ENCODE data around the gene LRMDA.

LRMDA gene

GRCh38 chr10:76073524-76073923 is 642.1 kb downstream of the LRMDA start:
- no CpG with 5 or more reads among the region's 2 CpGs for WGBS (ENCODE audit: insufficient coverage, insufficient read length)

GRCh38 chr10:76074659-76075058 is 643.2 kb downstream of the LRMDA start:
- H3K27ac ChIP-seq (ENCODE audit: low read length) = no peak overlapping the region
- H3K4me1 ChIP-seq (ENCODE audit: control insufficient read depth, insufficient read depth, low read length) = no peaks in the 10 kb centered on the region
- H3K27me3 ChIP-seq (ENCODE audit: control insufficient read depth, insufficient read depth, low read length) = no peaks in the 10 kb centered on the region
- WGBS (ENCODE audit: insufficient coverage, insufficient read length) = no CpG with 5 or more reads among the region's 1 CpG
- no peaks in the 10 kb centered on the region for H3K36me3 ChIP-seq (ENCODE audit: control insufficient read depth, insufficient read depth, low read length)
- no peak overlapping the region for H3K4me3 ChIP-seq (ENCODE audit: low read length)
- H3K9me3 ChIP-seq (ENCODE audit: control insufficient read depth, insufficient read depth, low read length) = no peaks in the 10 kb centered on the region
- no peak for DNase-seq (ENCODE audit: low read depth, low spot score)

More at GRCh38 chr10:76073524-76073923, 642.1 kb downstream of the LRMDA start:
- H3K27me3 ChIP-seq (ENCODE audit: control insufficient read depth, insufficient read depth, low read length) = no peaks in the 10 kb centered on the region
- no peaks in the 10 kb centered on the region for H3K4me1 ChIP-seq (ENCODE audit: control insufficient read depth, insufficient read depth, low read length)
- no peaks in the 10 kb centered on the region for H3K36me3 ChIP-seq (ENCODE audit: control insufficient read depth, insufficient read depth, low read length)
- DNase-seq (ENCODE audit: low read depth, low spot score) = no peak
- H3K4me3 ChIP-seq (ENCODE audit: low read length) = no peak overlapping the region
- H3K27ac ChIP-seq (ENCODE audit: low read length) = no peak overlapping the region
- no peaks in the 10 kb centered on the region for H3K9me3 ChIP-seq (ENCODE audit: control insufficient read depth, insufficient read depth, low read length)

- H3K27ac ChIP-seq (ENCODE audit: low read length) = no peak overlapping the region
- no peak for DNase-seq (ENCODE audit: low read depth, low spot score)
- peaks cover 2% of the 10 kb centered on the region for H3K4me1 ChIP-seq (ENCODE audit: control insufficient read depth, insufficient read depth, low read length)
These were observed 649.0 kb downstream of the LRMDA start for GRCh38 chr10:76080451-76080850.

GRCh38 chr10:76080991-76081390 is 649.6 kb downstream of the LRMDA start:
- DNase-seq (ENCODE audit: low read depth, low spot score) = no peak
- Histone ChIP-seq H3K27me3 (ENCODE audit: control insufficient read depth, insufficient read depth, low read length) (no peaks in the 10 kb centered on the region), H3K9me3 (ENCODE audit: control insufficient read depth, insufficient read depth, low read length) (no peaks in the 10 kb centered on the region), H3K27ac (ENCODE audit: low read length) (no peak overlapping the region), H3K36me3 (ENCODE audit: control insufficient read depth, insufficient read depth, low read length) (no peaks in the 10 kb centered on the region), H3K4me1 (ENCODE audit: control insufficient read depth, insufficient read depth, low read length) (peaks cover 2% of the 10 kb centered on the region), H3K4me3 (ENCODE audit: low read length) (no peak overlapping the region)
- WGBS (ENCODE audit: insufficient coverage, insufficient read length) = no CpG with 5 or more reads among the region's 3 CpGs

More at GRCh38 chr10:76080451-76080850, 649.0 kb downstream of the LRMDA start:
- Histone ChIP-seq H3K27me3 (ENCODE audit: control insufficient read depth, insufficient read depth, low read length) (no peaks in the 10 kb centered on the region), H3K36me3 (ENCODE audit: control insufficient read depth, insufficient read depth, low read length) (no peaks in the 10 kb centered on the region), H3K4me3 (ENCODE audit: low read length) (no peak overlapping the region), H3K9me3 (ENCODE audit: control insufficient read depth, insufficient read depth, low read length) (no peaks in the 10 kb centered on the region)

GRCh38 chr10:76082232-76082631 is 650.8 kb downstream of the LRMDA start:
- no peak overlapping the region for H3K4me3 ChIP-seq (ENCODE audit: low read length)
- no peak overlapping the region for H3K27ac ChIP-seq (ENCODE audit: low read length)
- no peaks in the 10 kb centered on the region for H3K9me3 ChIP-seq (ENCODE audit: control insufficient read depth, insufficient read depth, low read length)
- no peaks in the 10 kb centered on the region for H3K27me3 ChIP-seq (ENCODE audit: control insufficient read depth, insufficient read depth, low read length)
- no peaks in the 10 kb centered on the region for H3K36me3 ChIP-seq (ENCODE audit: control insufficient read depth, insufficient read depth, low read length)
- H3K4me1 ChIP-seq (ENCODE audit: control insufficient read depth, insufficient read depth, low read length) = peaks cover 2% of the 10 kb centered on the region
- no CpG with 5 or more reads among the region's 3 CpGs for WGBS (ENCODE audit: insufficient coverage, insufficient read length)
- DNase-seq (ENCODE audit: low read depth, low spot score) = no peak

- WGBS (ENCODE audit: insufficient coverage, insufficient read length) = no CpG with 5 or more reads among the region's 1 CpG
These were observed 651.5 kb downstream of the LRMDA start for GRCh38 chr10:76082956-76083355.

GRCh38 chr10:76085002-76085816 is 653.8 kb downstream of the LRMDA start:
- Histone ChIP-seq H3K36me3 (ENCODE audit: control insufficient read depth, insufficient read depth, low read length) (no peaks in the 10 kb centered on the region), H3K4me3 (ENCODE audit: low read length) (no peak overlapping the region), H3K27me3 (ENCODE audit: control insufficient read depth, insufficient read depth, low read length) (no peaks in the 10 kb centered on the region), H3K27ac (ENCODE audit: low read length) (no peak overlapping the region), H3K9me3 (ENCODE audit: control insufficient read depth, insufficient read depth, low read length) (no peaks in the 10 kb centered on the region), H3K4me1 (ENCODE audit: control insufficient read depth, insufficient read depth, low read length) (peaks cover 2% of the 10 kb centered on the region)
- WGBS (ENCODE audit: insufficient coverage, insufficient read length) = no CpG with 5 or more reads among the region's 8 CpGs
- DNase-seq (ENCODE audit: low read depth, low spot score) = no peak

More at GRCh38 chr10:76082956-76083355, 651.5 kb downstream of the LRMDA start:
- H3K27me3 ChIP-seq (ENCODE audit: control insufficient read depth, insufficient read depth, low read length) = no peaks in the 10 kb centered on the region
- peaks cover 2% of the 10 kb centered on the region for H3K4me1 ChIP-seq (ENCODE audit: control insufficient read depth, insufficient read depth, low read length)
- H3K9me3 ChIP-seq (ENCODE audit: control insufficient read depth, insufficient read depth, low read length) = no peaks in the 10 kb centered on the region
- no peak overlapping the region for H3K27ac ChIP-seq (ENCODE audit: low read length)
- H3K4me3 ChIP-seq (ENCODE audit: low read length) = no peak overlapping the region
- H3K36me3 ChIP-seq (ENCODE audit: control insufficient read depth, insufficient read depth, low read length) = no peaks in the 10 kb centered on the region
- DNase-seq (ENCODE audit: low read depth, low spot score) = peak; percentile 99

- no CpG with 5 or more reads among the region's 4 CpGs for WGBS (ENCODE audit: insufficient coverage, insufficient read length)
- H3K9me3 ChIP-seq (ENCODE audit: control insufficient read depth, insufficient read depth, low read length) = no peaks in the 10 kb centered on the region
- peaks cover 2% of the 10 kb centered on the region for H3K4me1 ChIP-seq (ENCODE audit: control insufficient read depth, insufficient read depth, low read length)
- no peaks in the 10 kb centered on the region for H3K27me3 ChIP-seq (ENCODE audit: control insufficient read depth, insufficient read depth, low read length)
- no peak for DNase-seq (ENCODE audit: low read depth, low spot score)
- H3K27ac ChIP-seq (ENCODE audit: low read length) = no peak overlapping the region
- no peaks in the 10 kb centered on the region for H3K36me3 ChIP-seq (ENCODE audit: control insufficient read depth, insufficient read depth, low read length)
- no peak overlapping the region for H3K4me3 ChIP-seq (ENCODE audit: low read length)
These were observed 654.4 kb downstream of the LRMDA start for GRCh38 chr10:76085817-76086167.

GRCh38 chr10:76086170-76086760 is 654.8 kb downstream of the LRMDA start:
- DNase-seq (ENCODE audit: low read depth, low spot score) = no peak
- Histone ChIP-seq H3K9me3 (ENCODE audit: control insufficient read depth, insufficient read depth, low read length) (no peaks in the 10 kb centered on the region), H3K4me3 (ENCODE audit: low read length) (no peak overlapping the region), H3K36me3 (ENCODE audit: control insufficient read depth, insufficient read depth, low read length) (no peaks in the 10 kb centered on the region), H3K27ac (ENCODE audit: low read length) (no peak overlapping the region), H3K27me3 (ENCODE audit: control insufficient read depth, insufficient read depth, low read length) (no peaks in the 10 kb centered on the region), H3K4me1 (ENCODE audit: control insufficient read depth, insufficient read depth, low read length) (peaks cover 2% of the 10 kb centered on the region)
- no CpG with 5 or more reads among the region's 6 CpGs for WGBS (ENCODE audit: insufficient coverage, insufficient read length)

- H3K27me3 ChIP-seq (ENCODE audit: control insufficient read depth, insufficient read depth, low read length) = no peaks in the 10 kb centered on the region
- H3K4me1 ChIP-seq (ENCODE audit: control insufficient read depth, insufficient read depth, low read length) = peaks cover 2% of the 10 kb centered on the region
- no peaks in the 10 kb centered on the region for H3K9me3 ChIP-seq (ENCODE audit: control insufficient read depth, insufficient read depth, low read length)
- no peak overlapping the region for H3K27ac ChIP-seq (ENCODE audit: low read length)
- no peaks in the 10 kb centered on the region for H3K36me3 ChIP-seq (ENCODE audit: control insufficient read depth, insufficient read depth, low read length)
- no CpG with 5 or more reads among the region's 9 CpGs for WGBS (ENCODE audit: insufficient coverage, insufficient read length)
- DNase-seq (ENCODE audit: low read depth, low spot score) = peak; percentile 33
- H3K4me3 ChIP-seq (ENCODE audit: low read length) = no peak overlapping the region
These were observed 655.6 kb downstream of the LRMDA start for GRCh38 chr10:76086761-76087639.

Data from iPS DF 6.9 (cell line).